Kidney (tissue), 14 donors: ENCODE results near the gene EMP1. TPM values are rescaled to one million over a fixed set of nuclear protein-coding genes. Genes with fewer than 3 reads are reported as not detected.

ENCODE experiments used
- DNase-seq, 5 donors: peaks; one replicate each; pipeline ENCODE4 v3.0.0-alpha.2; 2013 to 2020
- FAIRE-seq: peaks from 2 replicates; lab custom pipeline; 2012; peaks lifted over from hg19 to GRCh38; lab: Jason Lieb, UNC
- H3K27ac ChIP-seq, 2 donors: one replicate each; pipeline ENCODE4 v1.7.0; 2013; ENCODE audit warnings: low read depth in 2 of 2, low read length in 2 of 2, inconsistent platforms in 1 of 2
- H3K27me3 ChIP-seq: one replicate; pipeline ENCODE4 v1.7.1; 2013; ENCODE audit warnings: low read length, inconsistent platforms; ENCODE audit not compliant: control insufficient read depth, insufficient read depth
- H3K36me3 ChIP-seq, 3 donors: one replicate each; pipeline versions ENCODE4 v1.7.0 to v1.7.1; 2013; ENCODE audit warnings: low read length in 3 of 3, control low read depth in 1 of 3, inconsistent platforms in 1 of 3; ENCODE audit not compliant: insufficient read depth in 3 of 3, control insufficient read depth in 2 of 3
- H3K4me1 ChIP-seq, 3 donors: one replicate each; pipeline versions ENCODE4 v1.7.0 to v1.7.1; 2013; ENCODE audit warnings: low read length in 3 of 3, inconsistent platforms in 1 of 3, low read depth in 1 of 3; ENCODE audit not compliant: control insufficient read depth in 2 of 3, insufficient read depth in 2 of 3
- H3K4me3 ChIP-seq, 3 donors: one replicate each; pipeline versions ENCODE4 v1.7.0 to v1.8.1; 2013; ENCODE audit warnings: low read length in 3 of 3, control low read depth in 1 of 3, inconsistent platforms in 1 of 3
- H3K9ac ChIP-seq, 3 donors: one replicate each; pipeline versions ENCODE4 v1.7.0 to v1.7.1; 2013; ENCODE audit warnings: low read length in 3 of 3, control low read depth in 1 of 3, inconsistent platforms in 1 of 3
- H3K9me3 ChIP-seq, 3 donors: one replicate each; pipeline versions ENCODE4 v1.7.0 to v1.7.1; 2013; ENCODE audit warnings: low read length in 3 of 3, control low read depth in 1 of 3, inconsistent platforms in 1 of 3; ENCODE audit not compliant: control insufficient read depth in 2 of 3, insufficient read depth in 1 of 3
- CTCF ChIP-seq: IDR thresholded peaks from 3 replicates; pipeline ENCODE4 v1.5.1; 2012; ENCODE audit warnings: mild to moderate bottlenecking, moderate library complexity, borderline replicate concordance; ENCODE audit not compliant: insufficient read depth; ENCODE audit errors: extremely low read depth
- intact Hi-C: fragments of 100-400 bp; cut with DNase I; formaldehyde crosslinking; loops from one replicate; pipeline ENCODE4 v1.11.1; 2022
- polyA plus RNA-seq: library from polyadenylated mRNA; stranded (reverse); fragments of 350-450 nt; fragmentation: Illumina TruSeq; extraction: RNeasy Lipid Tissue Mini Kit (QIAGEN cat#74804); gene quantifications from one replicate; pipeline ENCODE4 v1.2.3, GENCODE V29; 2014; ENCODE audit warnings: low read depth, low replicate concordance; ENCODE audit not compliant: insufficient read depth
- total RNA-seq: library from RNA; stranded (reverse); fragmentation: NEBNext Ultra II Directional; extraction: Animal tissue kit (Norgen Biotek cat#: 25700); gene quantifications from one replicate; pipeline ENCODE4 v1.2.1, GENCODE V29; 2021
- donor health status: control.
- donor health status: control.
- donor health status: control.
- donor health status: control.
- donor health status: control.
- donor health status: DM: yes; HTN: yes; CAD: no.
- donor health status: Normal renal cell carcinoma (clear cell type).

The EMP1 gene
- total and polyA plus RNA-seq, 2 donors from 2014 or later = 45.1 to 431 TPM

GRCh38 chr12:13189264-13189663, 7.3 kb upstream of the EMP1 start:
- FAIRE-seq (no peak), DNase-seq (no peak)
- Histone ChIP-seq H3K9ac (no peak overlapping the region), H3K9me3 (no peaks in the 10 kb centered on the region), H3K4me3 (no peak overlapping the region), H3K27ac (no peak overlapping the region), H3K4me1 (peaks cover 0 to 2% (median 0%) of the 10 kb centered on the region in 3 donors), H3K27me3 (no peaks in the 10 kb centered on the region), H3K36me3 (no peaks in the 10 kb centered on the region)
- intact Hi-C loops = no loop called here
- TF ChIP-seq CTCF = no peak

GRCh38 chr12:13190275-13190674, 6.3 kb upstream of the EMP1 start:
- no peak overlapping the region for H3K27ac ChIP-seq
- FAIRE-seq (no peak), DNase-seq (no peak)
- no peaks in the 10 kb centered on the region for H3K9me3 ChIP-seq
- no peak for TF ChIP-seq CTCF
- H3K4me3 ChIP-seq = no peak overlapping the region
- H3K36me3 ChIP-seq = no peaks in the 10 kb centered on the region
- intact Hi-C loops = no loop called here
- H3K27me3 ChIP-seq = no peaks in the 10 kb centered on the region
- no peak overlapping the region for H3K9ac ChIP-seq
- peaks cover 0 to 2% (median 0%) of the 10 kb centered on the region in 3 donors for H3K4me1 ChIP-seq

- intact Hi-C loops = no loop called here
- no peak overlapping the region for H3K9ac ChIP-seq
- no peak for TF ChIP-seq CTCF
- H3K36me3 ChIP-seq = no peaks in the 10 kb centered on the region
- H3K4me3 ChIP-seq = no peak overlapping the region
- no peak overlapping the region for H3K27ac ChIP-seq
- no peaks in the 10 kb centered on the region for H3K9me3 ChIP-seq
- no peak for FAIRE-seq
- peaks cover 7 to 11% (median 8%) of the 10 kb centered on the region in 3 donors for H3K4me1 ChIP-seq
- H3K27me3 ChIP-seq = no peaks in the 10 kb centered on the region
- peak in 1 of 5 donors; percentile 25 for DNase-seq
These were observed 3.8 kb upstream of the EMP1 start for GRCh38 chr12:13192719-13193118.

- Histone ChIP-seq H3K4me3 (no peak overlapping the region), H3K9me3 (no peaks in the 10 kb centered on the region), H3K4me1 (peaks cover 7 to 11% (median 8%) of the 10 kb centered on the region in 3 donors), H3K9ac (no peak overlapping the region), H3K36me3 (no peaks in the 10 kb centered on the region), H3K27me3 (no peaks in the 10 kb centered on the region), H3K27ac (no peak overlapping the region)
- no peak for TF ChIP-seq CTCF
- peak in 1 of 5 donors; percentile 59 for DNase-seq
- intact Hi-C loops = no loop called here
- FAIRE-seq = no peak
These were observed 2.9 kb upstream of the EMP1 start for GRCh38 chr12:13193505-13194231.
